Activated effector memory CD4-positive, alpha-beta T cell treated with anti-CD3 and anti-CD28 coated beads, Interleukin-2, amount 50 U/mL, for 16 hours (primary cell): ENCODE data around the gene RABGAP1.

Experiments
- DNase-seq: peaks from one replicate; pipeline ENCODE4 v3.0.0-alpha.2; 2020

RABGAP1 gene

DNA sequence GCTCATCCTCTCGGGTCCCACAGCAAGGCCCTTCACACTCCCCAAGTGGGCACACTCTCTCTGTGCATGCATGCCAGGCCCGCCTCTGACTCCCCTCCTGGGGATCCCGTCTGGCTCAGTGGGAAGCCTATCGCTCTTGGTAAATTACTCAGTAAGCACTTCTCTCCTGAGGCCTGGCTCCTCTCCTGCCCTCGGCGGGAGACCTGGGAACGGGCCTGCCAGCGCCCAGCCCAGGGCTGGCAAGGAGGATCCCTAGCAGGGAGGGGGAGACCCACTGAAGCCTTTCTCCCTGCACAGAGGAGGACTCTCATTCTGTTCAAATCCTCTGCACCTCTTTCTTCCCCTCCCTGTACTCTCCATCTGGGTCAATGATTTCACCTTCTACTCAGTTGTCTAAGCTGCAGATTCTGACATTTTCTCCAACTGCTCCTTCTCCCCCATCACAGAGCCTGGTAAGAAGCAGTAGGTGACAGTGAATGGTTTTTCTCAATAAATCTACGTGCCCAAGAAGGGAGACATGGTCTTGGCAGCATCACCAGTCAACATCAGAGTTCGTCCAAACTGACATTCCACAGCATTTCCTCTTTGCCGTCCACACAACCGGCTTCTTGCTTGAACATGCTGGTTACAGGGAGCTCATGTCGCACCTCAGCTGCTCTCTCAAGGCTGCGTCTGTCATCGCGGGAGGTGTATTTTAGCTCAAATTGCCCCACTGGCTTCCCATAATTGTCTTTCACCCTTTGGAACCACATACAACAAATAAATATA lies 174.5 kb downstream of the RABGAP1 start:
- no peak for DNase-seq

DNA sequence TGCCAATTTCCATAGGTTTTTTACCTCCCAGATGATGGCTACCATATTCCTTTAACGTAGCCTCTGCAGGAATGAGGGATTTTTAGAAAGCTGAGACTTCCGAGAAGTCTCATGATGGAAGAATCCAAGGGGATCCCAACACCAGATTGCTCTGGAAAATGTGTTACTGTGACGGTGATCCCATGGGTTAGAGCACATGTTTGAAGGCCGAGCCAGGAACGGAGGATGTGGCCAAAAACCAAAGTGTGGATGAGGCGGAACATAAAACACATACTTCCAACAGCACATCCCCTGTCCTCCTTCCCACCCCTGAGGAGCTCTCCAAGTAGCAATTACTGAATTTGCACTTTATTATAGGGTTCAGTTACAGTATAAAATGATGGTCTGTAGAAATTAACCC lies 175.2 kb downstream of the RABGAP1 start:
- no peak for DNase-seq

DNA sequence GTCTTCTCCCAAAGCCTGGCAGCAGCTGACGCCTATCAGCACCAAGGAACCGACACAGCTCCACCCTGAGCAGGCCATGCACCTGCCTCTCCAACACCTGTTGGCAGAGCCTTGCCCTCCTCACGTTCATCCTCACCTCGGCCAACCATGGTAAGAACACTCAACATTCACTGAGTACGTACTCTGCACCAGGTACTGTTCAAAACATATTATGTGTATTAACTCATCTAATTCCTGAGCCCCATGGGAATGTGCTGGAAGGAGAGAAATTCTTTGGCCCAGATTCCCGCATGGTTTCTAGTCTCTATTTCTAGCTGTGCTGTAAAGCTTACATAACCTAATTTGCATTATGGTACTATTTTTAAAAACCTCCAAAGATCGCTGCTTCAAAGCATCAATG lies 178.7 kb downstream of the RABGAP1 start:
- no peak for DNase-seq

DNA sequence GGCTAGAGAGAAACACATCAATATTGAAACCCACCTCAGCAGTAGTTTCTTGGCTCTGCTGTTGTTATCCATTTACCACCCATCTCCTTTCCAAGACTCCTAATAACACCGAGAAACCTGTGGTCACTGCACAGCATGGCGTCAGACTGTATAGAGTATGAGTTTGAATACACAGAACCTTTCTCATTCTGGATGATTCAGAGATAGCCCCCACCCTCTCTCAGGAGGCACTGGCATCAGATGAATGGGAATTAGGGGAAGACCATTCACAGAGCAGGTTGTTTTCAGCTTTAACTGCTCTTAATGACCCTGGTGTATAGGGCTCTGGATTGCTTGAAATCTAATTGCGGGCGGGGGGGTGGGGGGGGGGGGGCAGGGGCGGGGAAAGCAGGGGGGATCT lies 179.3 kb downstream of the RABGAP1 start:
- DNase-seq: no peak

DNA sequence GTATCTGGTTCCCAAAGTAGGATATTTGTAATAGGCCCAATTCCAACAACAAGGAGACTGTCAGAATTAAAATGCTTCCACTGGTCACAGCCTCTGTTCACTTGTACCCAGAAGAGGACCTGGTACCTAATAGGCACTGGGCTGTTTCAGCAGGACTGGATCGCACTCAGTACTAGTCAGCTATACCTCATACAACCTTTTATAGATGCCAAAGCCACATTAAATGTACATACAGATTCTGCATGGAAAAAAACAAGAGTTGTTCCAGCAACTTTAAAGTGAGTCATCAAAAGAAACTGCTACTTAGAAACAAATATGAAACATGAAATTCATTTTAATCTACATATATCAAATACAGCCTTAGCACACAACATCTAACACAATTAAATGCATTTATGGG lies 180.1 kb downstream of the RABGAP1 start:
- no peak for DNase-seq

DNA sequence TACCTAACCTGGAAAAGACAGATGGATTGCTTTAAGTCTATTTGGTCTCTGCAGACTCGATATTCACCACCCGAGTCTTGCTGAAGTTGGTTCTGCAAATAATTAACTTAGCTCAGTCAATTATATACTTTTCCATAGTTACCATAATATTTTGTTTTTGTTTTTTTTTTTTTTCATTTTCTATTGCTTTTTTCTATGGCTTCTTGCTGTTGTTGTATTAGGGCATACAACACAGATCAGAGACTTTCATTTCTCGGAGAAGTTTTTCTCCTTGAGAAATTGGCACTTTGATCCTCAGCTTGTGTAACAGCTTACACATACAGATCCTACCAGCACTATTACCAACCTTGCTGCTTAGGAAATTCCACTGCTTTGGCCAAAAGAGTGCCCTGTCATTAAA lies 180.6 kb downstream of the RABGAP1 start:
- no peak for DNase-seq

DNA sequence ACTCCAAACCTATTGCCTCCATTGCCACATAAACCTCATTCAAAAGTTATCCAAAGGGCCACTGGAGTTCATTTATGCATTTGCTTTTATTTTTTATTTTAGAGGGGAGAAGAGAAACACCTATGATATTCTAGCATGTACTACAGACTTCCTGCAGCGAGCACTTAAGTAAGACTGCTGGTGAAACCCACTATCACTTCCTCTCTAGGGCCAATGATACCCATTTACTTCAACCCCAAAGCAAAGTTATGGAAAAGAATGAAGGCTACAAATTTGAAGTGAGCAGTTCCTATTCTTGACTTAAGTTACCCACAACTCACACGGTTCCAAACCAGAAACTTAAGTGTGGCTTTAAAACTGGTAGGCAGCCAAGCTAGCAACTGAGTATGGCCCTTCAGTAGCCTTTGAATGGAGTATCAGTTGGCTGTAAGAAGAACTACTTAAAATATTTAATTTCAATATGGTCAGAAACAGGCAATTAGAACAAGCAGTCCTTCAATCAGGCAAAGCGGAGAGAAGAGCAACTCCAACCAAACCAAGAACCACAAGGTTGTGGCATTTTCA lies 186.8 kb downstream of the RABGAP1 start:
- DNase-seq: no peak

DNA sequence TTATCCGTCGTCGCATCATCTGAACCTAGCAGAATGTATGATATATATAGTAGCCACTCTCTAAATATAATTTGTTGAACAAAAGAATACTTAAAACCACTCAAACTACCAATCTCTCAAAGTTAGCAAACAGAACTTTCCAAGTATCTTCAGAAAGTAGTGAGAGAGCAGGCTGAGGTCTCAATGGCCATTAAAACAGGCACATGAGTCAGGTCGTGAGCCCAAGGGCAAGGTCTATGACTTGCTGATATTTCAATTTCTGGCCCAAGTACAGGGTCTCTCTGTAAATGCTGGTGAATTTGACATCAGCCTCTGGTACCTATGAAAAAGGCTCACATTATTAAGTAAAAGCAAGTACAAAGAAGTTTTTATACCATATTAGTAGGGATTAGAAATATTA lies 187.8 kb downstream of the RABGAP1 start:
- no peak for DNase-seq

DNA sequence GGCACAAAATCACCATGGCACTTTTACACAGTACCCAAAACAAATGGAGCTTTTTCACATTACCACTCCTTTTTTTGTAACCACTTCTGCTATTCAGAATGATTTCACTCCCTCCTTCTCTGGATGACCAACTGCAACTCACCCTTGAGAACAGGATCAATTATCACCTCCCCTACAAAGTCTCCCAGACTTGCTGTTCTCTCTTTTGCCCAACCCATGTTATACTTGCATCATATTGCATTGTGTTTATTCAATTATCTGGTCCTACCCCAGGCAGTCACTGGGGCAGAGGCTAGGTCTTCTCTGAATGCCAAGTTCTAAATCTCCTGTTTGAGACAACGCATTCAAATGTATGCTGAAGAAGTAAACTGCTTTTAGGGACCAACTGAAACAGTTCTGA lies 188.6 kb downstream of the RABGAP1 start:
- DNase-seq: no peak

DNA sequence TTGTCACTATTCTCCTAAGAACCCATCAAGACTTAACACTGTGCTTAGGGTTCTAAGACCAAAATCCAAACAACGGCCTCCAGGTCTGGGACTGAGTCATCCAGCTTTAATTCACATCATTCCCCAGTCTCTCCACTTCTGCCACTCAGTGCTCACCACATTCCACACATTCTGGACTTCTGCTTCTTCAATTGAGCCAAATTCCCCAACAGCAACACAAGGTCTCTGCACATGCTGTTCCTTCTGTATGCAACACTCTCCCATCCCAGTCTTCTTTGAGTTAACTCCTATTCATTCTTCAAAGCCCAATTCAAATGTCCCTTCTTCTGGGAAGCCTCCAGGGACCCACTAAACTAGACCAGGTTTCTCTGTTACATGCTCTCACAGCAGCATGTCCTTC lies 190.4 kb downstream of the RABGAP1 start:
- DNase-seq: no peak

DNA sequence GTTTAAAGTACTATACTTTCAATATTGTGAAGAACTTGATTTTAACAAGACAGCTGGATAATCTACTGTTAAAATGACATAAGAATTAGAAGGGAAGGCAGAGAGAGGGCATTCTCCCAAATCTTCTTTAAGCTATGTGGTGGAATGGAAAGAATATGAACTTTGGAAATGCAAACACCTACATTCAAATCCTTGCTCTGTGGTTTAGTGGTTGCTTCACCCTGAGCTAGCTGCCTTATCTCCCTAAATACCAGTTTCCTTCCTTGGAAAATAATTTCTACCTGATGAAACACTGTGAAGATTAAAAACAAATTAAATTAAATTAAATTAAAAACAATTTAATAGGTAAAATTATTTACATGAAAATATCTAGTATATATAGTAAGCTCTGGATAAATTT lies 191.2 kb downstream of the RABGAP1 start:
- no peak for DNase-seq

DNA sequence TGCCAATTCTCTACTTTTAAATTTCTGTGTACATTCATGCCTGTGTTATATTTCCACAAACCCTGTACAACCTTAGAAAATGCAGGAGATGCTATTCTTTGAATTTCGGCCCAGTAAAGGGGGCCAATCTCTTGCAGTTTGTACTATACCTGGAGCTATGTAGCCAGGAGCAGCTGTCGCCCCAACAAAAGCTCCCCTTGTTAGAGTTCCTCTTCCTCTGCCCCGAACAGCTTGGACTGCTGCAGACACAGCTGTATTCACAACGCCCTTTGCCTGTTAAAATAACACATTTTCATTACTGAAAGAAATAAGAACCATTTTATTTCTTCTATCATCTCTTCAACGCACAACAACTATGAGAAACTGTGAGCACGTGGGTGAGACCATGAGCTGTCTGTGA lies 191.9 kb downstream of the RABGAP1 start:
- DNase-seq: no peak

DNA sequence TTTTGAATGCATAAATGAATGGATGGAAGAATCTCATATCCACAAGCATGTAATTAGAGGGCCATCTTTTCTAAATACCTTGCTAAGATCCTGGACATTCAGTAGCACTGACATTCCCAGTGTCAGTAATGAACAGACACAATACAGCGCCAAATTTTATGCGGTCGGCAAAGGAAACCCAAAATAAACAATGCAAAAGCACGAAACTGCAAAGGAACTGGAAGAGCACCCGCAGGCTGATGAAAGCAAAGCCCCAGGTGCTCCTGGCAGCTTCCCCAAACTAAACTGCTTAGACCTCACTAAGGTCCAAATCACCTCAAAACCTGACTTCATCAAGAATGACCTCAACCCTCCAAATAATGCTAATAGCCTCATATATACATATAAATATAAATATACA lies 194.6 kb downstream of the RABGAP1 start:
- DNase-seq: no peak

DNA sequence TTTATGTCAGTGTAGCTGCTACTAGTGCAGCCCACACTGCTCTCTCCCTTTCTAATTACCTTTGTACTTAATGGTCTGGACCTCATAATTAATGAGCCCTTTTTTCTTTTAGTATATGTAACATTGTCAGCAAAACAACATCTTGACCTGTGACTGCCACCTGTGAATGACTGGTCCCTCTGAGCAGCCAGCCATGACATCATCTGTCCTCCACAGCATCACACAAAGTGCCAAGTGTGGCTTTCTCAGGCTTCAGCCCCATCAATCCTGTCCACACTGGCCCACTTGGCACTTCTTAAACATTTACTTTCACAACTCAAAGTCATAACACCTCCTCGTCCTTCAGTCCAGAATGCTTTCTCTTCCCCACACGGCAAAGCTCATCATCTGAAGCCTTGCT lies 197.3 kb downstream of the RABGAP1 start:
- DNase-seq: no peak

DNA sequence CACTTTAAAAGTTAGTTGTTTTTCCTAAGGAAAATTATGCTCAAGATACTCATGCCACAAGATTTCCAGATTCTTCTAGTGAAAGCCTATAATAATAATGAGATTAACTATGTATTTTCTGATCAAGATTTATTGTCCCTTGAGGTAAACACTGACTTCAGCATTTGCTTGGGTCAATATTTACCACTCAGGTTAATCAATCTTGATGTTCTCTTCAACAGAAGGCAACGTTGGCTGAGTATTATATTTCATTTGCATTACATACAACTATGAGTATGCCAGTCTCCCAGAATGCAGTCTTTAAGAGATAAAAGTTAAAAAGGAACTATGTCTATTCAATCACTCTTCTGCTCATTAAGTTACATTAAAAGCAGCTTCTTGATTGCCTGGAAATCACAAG lies 208.2 kb downstream of the RABGAP1 start:
- no peak for DNase-seq

DNA sequence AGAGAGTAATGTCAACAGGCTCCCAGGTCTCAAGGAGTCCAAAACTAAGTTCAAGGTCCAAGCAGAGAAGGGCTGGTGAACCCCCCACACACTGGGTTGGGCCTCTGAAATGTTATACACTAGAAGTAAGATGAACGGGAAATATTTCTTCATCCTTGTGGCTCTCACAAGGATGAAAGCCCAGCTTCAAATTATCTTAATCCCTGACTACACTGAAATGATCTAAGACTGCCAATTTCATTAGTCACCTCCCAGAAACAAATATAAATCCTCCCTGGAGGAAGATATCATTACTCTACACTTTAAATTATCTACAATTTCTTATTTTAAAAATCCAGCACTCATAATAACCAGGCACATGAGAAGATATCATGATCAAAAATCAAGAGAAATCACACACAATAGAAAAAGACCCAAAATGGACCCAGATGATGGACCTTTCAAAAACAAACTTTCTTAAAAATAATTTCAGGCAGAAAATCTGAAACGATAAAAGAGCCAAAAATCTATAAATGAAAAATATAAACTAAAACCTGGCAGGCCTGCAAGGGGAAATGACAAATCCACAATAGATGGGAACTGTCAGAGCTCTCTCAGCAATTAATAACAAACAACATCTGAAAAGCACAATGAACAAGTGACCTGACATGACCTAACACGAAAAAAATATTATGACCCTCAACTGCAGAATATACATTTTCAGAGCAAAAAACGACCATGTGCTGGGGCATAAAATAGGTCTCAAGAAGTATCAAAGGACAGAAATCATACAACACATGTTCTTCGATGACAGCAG lies 210.1 kb downstream of the RABGAP1 start:
- DNase-seq: no peak
